Liver (tissue), 3 donors: ENCODE results near the gene NR6A1.

Experiments used
- CTCF ChIP-seq: fragments of 150-350 bp; IDR thresholded peaks from 2 replicates; pipeline ENCODE4 v1.5.1; 2017; ENCODE audit warnings: improper control_type of control experiment, low read depth, low read length; ENCODE audit not compliant: missing input control
- FOXA2 ChIP-seq: IDR thresholded peaks from 2 replicates; pipeline ENCODE4 v1.6.1; 2016; ENCODE audit warnings: antibody characterized with exemption
- NR2F2 ChIP-seq: IDR thresholded peaks from 2 replicates; pipeline ENCODE4 v1.6.1; 2016; ENCODE audit warnings: antibody characterized with exemption
- REST ChIP-seq: IDR thresholded peaks from 2 replicates; pipeline ENCODE4 v1.6.1; 2016; ENCODE audit warnings: antibody characterized with exemption, mild to moderate bottlenecking
- RXRA ChIP-seq, 2 donors: IDR thresholded peaks; 2 replicates each; pipeline ENCODE4 v1.6.1; 2017 to 2018; ENCODE audit warnings: antibody characterized with exemption in 2 of 2, mild to moderate bottlenecking in 1 of 2
- TAF1 ChIP-seq: conservative IDR thresholded peaks from 2 replicates; pipeline ENCODE4 v1.6.1; 2016; ENCODE audit warnings: antibody characterized with exemption, mild to moderate bottlenecking
- TF ChIP-seq, protein P1 (sequence below): IDR thresholded peaks from 2 replicates; pipeline ENCODE4 v1.6.1; 2016; ENCODE audit warnings: antibody characterized with exemption
- donor health status: healthy.
- donor health status: healthy.

DNA sequence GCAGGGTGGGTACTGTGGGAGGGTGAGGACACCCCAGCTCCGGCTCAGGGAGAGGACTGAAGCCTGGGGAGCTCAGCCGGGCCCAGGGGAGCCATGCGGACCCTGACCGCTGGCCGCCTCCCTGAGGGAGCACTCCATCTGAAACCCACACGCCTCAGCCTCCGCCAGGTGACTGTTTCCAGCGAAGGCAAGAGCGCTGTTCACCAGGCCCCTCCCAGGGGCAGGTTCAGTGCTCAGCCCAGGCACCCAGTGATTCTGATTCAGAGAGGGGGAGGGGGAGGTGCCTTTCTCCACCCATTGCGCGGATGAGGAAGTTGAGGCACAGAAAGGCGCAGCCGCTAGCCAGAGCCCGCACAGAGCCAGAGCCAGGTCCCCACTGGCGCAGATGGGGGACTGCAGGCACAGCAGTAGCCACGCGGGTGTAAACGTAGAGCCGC, 293.9 kb downstream of the NR6A1 start:
- TF ChIP-seq REST (no peak), RXRA (IDR thresholded peaks at IDR 0.05) (no peak), CTCF (no peak), TAF1 (no peak), NR2F2 (no peak), FOXA2 (no peak)
- TF ChIP-seq, protein P1, sequence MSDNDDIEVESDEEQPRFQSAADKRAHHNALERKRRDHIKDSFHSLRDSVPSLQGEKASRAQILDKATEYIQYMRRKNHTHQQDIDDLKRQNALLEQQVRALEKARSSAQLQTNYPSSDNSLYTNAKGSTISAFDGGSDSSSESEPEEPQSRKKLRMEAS: no peak
